Stromal cell of bone marrow (primary cell): ENCODE results near the gene SMARCA4.
"Not testable (repeated sequence)": the region's sequence is repeated elsewhere in the genome, so short reads cannot be mapped to it uniquely, and the experiment has no call there.

Source experiments
- DNase-seq: peaks from one replicate; pipeline ENCODE4 v3.0.0-alpha.2; 2012; ENCODE audit warnings: low read depth

SMARCA4 gene

GRCh38 chr19:10979951-10980381 lies 19.1 kb downstream of the SMARCA4 start:
- DNase-seq: no peak

GRCh38 chr19:10981252-10981895 lies 20.5 kb downstream of the SMARCA4 start:
- no peak for DNase-seq

GRCh38 chr19:10983026-10983425 lies 22.2 kb downstream of the SMARCA4 start:
- DNase-seq: no peak

- DNase-seq: no peak
Observed at GRCh38 chr19:10984166-10984735, 23.4 kb downstream of the SMARCA4 start.

GRCh38 chr19:10985502-10985901 lies 24.7 kb downstream of the SMARCA4 start:
- DNase-seq: no peak

- DNase-seq: no peak
Observed at GRCh38 chr19:10986301-10987127, 25.7 kb downstream of the SMARCA4 start.

- no peak for DNase-seq
Observed at GRCh38 chr19:10987571-10988297, 26.9 kb downstream of the SMARCA4 start.

GRCh38 chr19:10988380-10988779 lies 27.6 kb downstream of the SMARCA4 start:
- no peak for DNase-seq

- no peak for DNase-seq
Observed at GRCh38 chr19:10988921-10989320, 28.1 kb downstream of the SMARCA4 start.

- DNase-seq: no peak
Observed at GRCh38 chr19:10991076-10991475, 30.2 kb downstream of the SMARCA4 start.

- no peak for DNase-seq
Observed at GRCh38 chr19:10991521-10992081, 30.8 kb downstream of the SMARCA4 start.

GRCh38 chr19:10992174-10992573 lies 31.3 kb downstream of the SMARCA4 start:
- not testable (repeated sequence) for DNase-seq

GRCh38 chr19:10995926-10996600 lies 35.2 kb downstream of the SMARCA4 start:
- no peak for DNase-seq

GRCh38 chr19:10998045-10998533 lies 37.3 kb downstream of the SMARCA4 start:
- DNase-seq: peak; percentile 40

- DNase-seq: no peak
Observed at GRCh38 chr19:10998666-10999065, 37.8 kb downstream of the SMARCA4 start.

GRCh38 chr19:11005521-11005920 lies 44.7 kb downstream of the SMARCA4 start:
- DNase-seq: no peak

GRCh38 chr19:11007385-11007784 lies 46.6 kb downstream of the SMARCA4 start:
- no peak for DNase-seq

GRCh38 chr19:11007962-11008532 lies 47.2 kb downstream of the SMARCA4 start:
- no peak for DNase-seq

- no peak for DNase-seq
Observed at GRCh38 chr19:11010041-11010440, 49.2 kb downstream of the SMARCA4 start.

GRCh38 chr19:11012507-11012906 lies 51.7 kb downstream of the SMARCA4 start:
- no peak for DNase-seq

- DNase-seq: no peak
Observed at GRCh38 chr19:11013771-11014170, 52.9 kb downstream of the SMARCA4 start.
